Neural progenitor cell (in vitro differentiated cells): ENCODE data around the gene CFAP45. TPM values are rescaled to one million over a fixed set of nuclear protein-coding genes. Genes with fewer than 3 reads are reported as not detected.

Source experiments
- DNase-seq: peaks from one replicate; pipeline ENCODE4 v3.0.0-alpha.2; 2016; ENCODE audit warnings: low spot score
- H2AFZ ChIP-seq: fragments of 200-600 bp; sonication (generic); replicated peaks from 2 replicates; pipeline ENCODE4 v1.6.1; 2016; ENCODE audit warnings: antibody characterized with exemption
- H3F3A ChIP-seq: fragments of 200-600 bp; sonication (generic); 2 replicates; pipeline ENCODE4 v1.6.1; 2016; ENCODE audit warnings: antibody characterized with exemption, low read depth
- H3K27ac ChIP-seq: fragments of 200-600 bp; sonication (generic); 2 replicates; pipeline ENCODE4 v1.5.1; 2016; ENCODE audit warnings: mild to moderate bottlenecking
- H3K27me3 ChIP-seq: fragments of 200-600 bp; sonication (generic); 2 replicates; pipeline ENCODE4 v1.6.1; 2016; ENCODE audit warnings: mild to moderate bottlenecking, moderate library complexity
- H3K36me3 ChIP-seq: fragments of 200-600 bp; sonication (generic); 2 replicates; pipeline ENCODE4 v1.5.1; 2016
- H3K4me1 ChIP-seq: fragments of 200-600 bp; sonication (generic); 2 replicates; pipeline ENCODE4 v1.6.1; 2016; ENCODE audit warnings: mixed run types
- H3K4me2 ChIP-seq: fragments of 200-600 bp; sonication (generic); 2 replicates; pipeline ENCODE4 v1.6.1; 2016
- H3K4me3 ChIP-seq: fragments of 200-600 bp; sonication (generic); 2 replicates; pipeline ENCODE4 v1.5.1; 2016
- H3K79me2 ChIP-seq: fragments of 200-600 bp; sonication (generic); 2 replicates; pipeline ENCODE4 v1.6.1; 2016; ENCODE audit warnings: low read depth
- H3K9ac ChIP-seq: fragments of 200-600 bp; sonication (generic); 2 replicates; pipeline ENCODE4 v1.6.1; 2016
- H3K9me3 ChIP-seq: fragments of 200-600 bp; sonication (generic); 2 replicates; pipeline ENCODE4 v1.5.1; 2016; ENCODE audit warnings: low read depth
- H4K20me1 ChIP-seq: fragments of 200-600 bp; sonication (generic); 2 replicates; pipeline ENCODE4 v1.6.1; 2016; ENCODE audit warnings: low read depth
- H3K27ac Mint-ChIP-seq: 3 replicates; pipeline ENCODE4 v1.8.0; 2021; ENCODE audit warnings: mixed read lengths
- H3K27me3 Mint-ChIP-seq: 2 replicates; pipeline ENCODE4 v1.8.0; 2022; ENCODE audit warnings: low read depth, mild to moderate bottlenecking, inconsistent platforms, moderate library complexity, mixed read lengths; ENCODE audit not compliant: insufficient read depth
- H3K36me3 Mint-ChIP-seq: 3 replicates; pipeline ENCODE4 v1.8.0; 2021; ENCODE audit warnings: mixed read lengths
- H3K4me1 Mint-ChIP-seq: 3 replicates; pipeline ENCODE4 v1.8.0; 2021; ENCODE audit warnings: mixed read lengths
- H3K4me3 Mint-ChIP-seq: 3 replicates; pipeline ENCODE4 v1.8.0; 2021; ENCODE audit warnings: mild to moderate bottlenecking, moderate library complexity, mixed read lengths
- H3K9me3 Mint-ChIP-seq: 3 replicates; pipeline ENCODE4 v1.8.0; 2020; ENCODE audit warnings: mixed read lengths
- EZH2 ChIP-seq: fragments of 200-600 bp; sonication (generic); IDR thresholded peaks from 2 replicates; pipeline ENCODE4 v1.6.1; 2017; ENCODE audit warnings: antibody characterized with exemption, mild to moderate bottlenecking, moderate library complexity
- EZH2phosphoT487 ChIP-seq: fragments of 200-600 bp; sonication (generic); IDR thresholded peaks from 2 replicates; pipeline ENCODE4 v1.6.1; 2017; ENCODE audit warnings: antibody characterized with exemption
- total RNA-seq: library from RNA; depleted of rRNA; stranded (reverse); fragments of >200 nt; gene quantifications from 2 replicates; pipeline ENCODE4 v1.2.3, GENCODE V29; 2015; ENCODE audit warnings: low replicate concordance
- TF ChIP-seq, protein P1 (sequence below): fragments of 200-600 bp; sonication (generic); IDR thresholded peaks from 2 replicates; pipeline ENCODE4 v1.5.1; 2017; ENCODE audit warnings: antibody characterized with exemption, mild to moderate bottlenecking

CFAP45 gene
- total RNA-seq, 1 donor from 2014 or later, result not detected

DNA sequence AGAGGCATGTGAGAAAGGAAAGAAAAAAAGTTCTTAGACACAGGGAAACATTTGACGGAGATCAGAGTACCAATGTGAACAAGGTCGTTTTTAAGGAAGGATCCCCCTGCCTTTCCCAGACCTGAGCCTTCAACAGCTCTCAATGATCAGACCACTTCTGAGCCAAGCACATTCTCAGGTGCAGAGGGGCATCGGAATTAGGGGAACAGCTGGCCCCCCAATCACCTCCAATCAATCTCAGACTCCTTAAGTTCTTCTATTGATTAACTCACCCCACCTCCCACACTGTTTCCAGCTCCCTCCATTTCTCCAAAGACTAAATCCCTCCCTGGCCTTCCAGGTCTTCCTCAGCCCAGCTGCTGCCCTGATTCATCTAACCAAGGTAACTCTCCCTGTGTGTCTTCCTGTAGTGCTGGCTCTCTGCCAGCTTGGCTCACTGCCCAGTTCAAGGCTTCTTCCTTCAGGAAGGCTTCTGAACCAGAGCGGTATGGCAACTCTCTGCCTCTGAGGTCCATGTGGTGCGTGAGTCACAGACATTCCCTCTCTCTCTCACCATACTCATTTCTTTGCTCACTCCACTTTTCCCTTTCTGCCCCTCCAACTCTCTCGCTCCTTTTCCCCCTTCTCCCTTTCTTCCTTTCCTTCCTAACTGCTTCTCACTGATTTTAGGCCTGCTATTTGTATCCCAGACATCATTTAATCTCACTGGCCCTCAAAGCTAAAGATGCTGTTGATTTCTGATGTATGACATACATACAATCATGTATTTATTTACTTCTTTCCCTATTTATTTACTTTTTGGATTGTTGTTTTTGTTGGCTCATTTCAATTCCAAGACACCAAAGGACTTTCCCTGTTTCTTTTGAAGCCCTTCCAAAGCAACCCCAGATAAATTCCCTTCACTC lies 18.1 kb downstream of the CFAP45 start:
- no peaks in the 10 kb centered on the region for H3K9me3 ChIP-seq
- Mint-ChIP-seq H3K4me1 (no peaks in the 10 kb centered on the region), H3K27ac (no peak overlapping the region), H3K27me3 (peaks cover 4% of the 10 kb centered on the region), H3K36me3 (no peaks in the 10 kb centered on the region), H3K9me3 (no peaks in the 10 kb centered on the region), H3K4me3 (no peak overlapping the region)
- no peaks in the 10 kb centered on the region for H3K4me1 ChIP-seq
- H2AFZ ChIP-seq, result no peak overlapping the region
- no peak overlapping the region for H3K27ac ChIP-seq
- H3K4me3 ChIP-seq, result no peak overlapping the region
- no peak for TF ChIP-seq EZH2phosphoT487
- TF ChIP-seq, protein P1, sequence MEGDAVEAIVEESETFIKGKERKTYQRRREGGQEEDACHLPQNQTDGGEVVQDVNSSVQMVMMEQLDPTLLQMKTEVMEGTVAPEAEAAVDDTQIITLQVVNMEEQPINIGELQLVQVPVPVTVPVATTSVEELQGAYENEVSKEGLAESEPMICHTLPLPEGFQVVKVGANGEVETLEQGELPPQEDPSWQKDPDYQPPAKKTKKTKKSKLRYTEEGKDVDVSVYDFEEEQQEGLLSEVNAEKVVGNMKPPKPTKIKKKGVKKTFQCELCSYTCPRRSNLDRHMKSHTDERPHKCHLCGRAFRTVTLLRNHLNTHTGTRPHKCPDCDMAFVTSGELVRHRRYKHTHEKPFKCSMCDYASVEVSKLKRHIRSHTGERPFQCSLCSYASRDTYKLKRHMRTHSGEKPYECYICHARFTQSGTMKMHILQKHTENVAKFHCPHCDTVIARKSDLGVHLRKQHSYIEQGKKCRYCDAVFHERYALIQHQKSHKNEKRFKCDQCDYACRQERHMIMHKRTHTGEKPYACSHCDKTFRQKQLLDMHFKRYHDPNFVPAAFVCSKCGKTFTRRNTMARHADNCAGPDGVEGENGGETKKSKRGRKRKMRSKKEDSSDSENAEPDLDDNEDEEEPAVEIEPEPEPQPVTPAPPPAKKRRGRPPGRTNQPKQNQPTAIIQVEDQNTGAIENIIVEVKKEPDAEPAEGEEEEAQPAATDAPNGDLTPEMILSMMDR, result no peak
- no peak for TF ChIP-seq EZH2
- no peak for DNase-seq
- no peaks in the 10 kb centered on the region for H4K20me1 ChIP-seq
- no peaks in the 10 kb centered on the region for H3F3A ChIP-seq
- no peaks in the 10 kb centered on the region for H3K27me3 ChIP-seq
- H3K4me2 ChIP-seq, result no peak overlapping the region
- H3K79me2 ChIP-seq, result no peaks in the 10 kb centered on the region
- H3K36me3 ChIP-seq, result no peaks in the 10 kb centered on the region
- H3K9ac ChIP-seq, result no peak overlapping the region

DNA sequence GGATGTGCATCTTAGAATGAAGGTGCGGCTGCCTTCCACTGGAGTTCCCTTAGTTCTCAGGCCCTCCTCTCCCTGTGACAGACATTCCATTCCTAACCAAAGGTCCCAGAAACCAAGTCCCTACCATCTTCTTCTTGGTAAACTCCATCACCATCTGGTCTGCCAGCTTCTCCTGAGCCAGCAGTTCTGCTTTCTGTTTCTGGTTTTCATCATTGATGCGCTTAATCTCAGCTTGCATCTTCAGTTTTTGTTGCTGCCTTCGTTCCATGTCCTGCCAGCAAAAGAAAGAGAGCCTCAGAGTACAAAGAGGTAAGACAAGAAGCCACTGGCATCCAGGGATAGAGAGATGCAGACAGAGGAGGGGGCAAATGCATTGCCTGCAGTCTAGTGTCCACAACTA lies 19.5 kb downstream of the CFAP45 start:
- Mint-ChIP-seq H3K9me3 (no peaks in the 10 kb centered on the region), H3K27me3 (peaks cover 2% of the 10 kb centered on the region), H3K4me3 (no peak overlapping the region), H3K36me3 (no peaks in the 10 kb centered on the region), H3K4me1 (no peaks in the 10 kb centered on the region), H3K27ac (no peak overlapping the region)
- H3K27ac ChIP-seq, result no peak overlapping the region
- H3K27me3 ChIP-seq, result no peaks in the 10 kb centered on the region
- H3K9me3 ChIP-seq, result no peaks in the 10 kb centered on the region
- H3K4me2 ChIP-seq, result no peak overlapping the region
- H3K9ac ChIP-seq, result no peak overlapping the region
- no peaks in the 10 kb centered on the region for H3K79me2 ChIP-seq
- no peaks in the 10 kb centered on the region for H4K20me1 ChIP-seq
- no peaks in the 10 kb centered on the region for H3K36me3 ChIP-seq
- TF ChIP-seq EZH2phosphoT487, result no peak
- TF ChIP-seq EZH2, result no peak
- TF ChIP-seq, protein P1, result no peak
- no peaks in the 10 kb centered on the region for H3K4me1 ChIP-seq
- no peak overlapping the region for H3K4me3 ChIP-seq
- DNase-seq, result no peak
- H2AFZ ChIP-seq, result no peak overlapping the region
- no peaks in the 10 kb centered on the region for H3F3A ChIP-seq

DNA sequence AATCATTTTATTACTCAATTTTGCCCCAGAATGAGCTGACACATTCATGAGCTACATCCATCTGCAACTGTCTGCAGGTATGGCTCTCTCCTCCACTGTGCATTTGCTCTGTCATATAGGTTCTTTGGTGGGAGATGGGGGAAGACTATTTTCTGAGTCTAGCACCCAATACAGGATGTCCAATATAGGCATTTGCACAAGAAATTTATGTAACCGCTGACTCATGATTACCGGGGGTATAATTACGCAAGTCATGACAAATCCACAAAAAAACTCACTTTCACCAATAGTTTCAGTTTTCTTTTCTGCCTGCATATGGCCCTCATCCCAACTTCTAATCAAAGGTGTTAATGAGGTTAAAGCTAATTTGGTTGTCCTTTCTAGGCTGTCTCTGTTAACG lies 20.0 kb downstream of the CFAP45 start:
- Histone ChIP-seq H3F3A (no peaks in the 10 kb centered on the region), H3K27me3 (no peaks in the 10 kb centered on the region)

More for the DNA sequence above, 20.0 kb downstream of the CFAP45 start:
- H3K36me3 ChIP-seq, result no peaks in the 10 kb centered on the region
- peaks cover 4% of the 10 kb centered on the region for H3K27me3 Mint-ChIP-seq
- no peaks in the 10 kb centered on the region for H3K4me1 Mint-ChIP-seq
- no peak overlapping the region for H3K4me3 Mint-ChIP-seq
- H3K4me1 ChIP-seq, result no peaks in the 10 kb centered on the region
- no peak overlapping the region for H3K9ac ChIP-seq
- H3K9me3 ChIP-seq, result no peaks in the 10 kb centered on the region
- no peak overlapping the region for H3K27ac Mint-ChIP-seq
- no peaks in the 10 kb centered on the region for H3K36me3 Mint-ChIP-seq
- H3K27ac ChIP-seq, result no peak overlapping the region
- H3K79me2 ChIP-seq, result no peaks in the 10 kb centered on the region
- H4K20me1 ChIP-seq, result no peaks in the 10 kb centered on the region
- H3K4me2 ChIP-seq, result no peak overlapping the region
- no peaks in the 10 kb centered on the region for H3K9me3 Mint-ChIP-seq
- no peak for DNase-seq
- TF ChIP-seq EZH2, result no peak
- TF ChIP-seq EZH2phosphoT487, result no peak
- TF ChIP-seq, protein P1, result no peak
- no peak overlapping the region for H2AFZ ChIP-seq
- H3K4me3 ChIP-seq, result no peak overlapping the region
